ENCODE measurements around the gene DSC1. TPM values are rescaled to one million over a fixed set of nuclear protein-coding genes. Genes with fewer than 3 reads are reported as not detected.

The DSC1 gene
- total RNA-seq, 2 experiments from 2014 or later = 1.6 to 1.7 TPM

GRCh38 chr18:31093880-31094279, 68.8 kb downstream of the DSC1 start:
- Histone ChIP-seq H3K27me3 (ENCODE audit: control insufficient read depth in 1 of 2, insufficient read depth in 2 of 2, low read length in 2 of 2) (no peaks in the 10 kb centered on the region), H3K36me3 (ENCODE audit: insufficient read depth, low read length) (no peaks in the 10 kb centered on the region), H3K27ac (ENCODE audit: low read depth in 1 of 2, low read length in 2 of 2) (no peak overlapping the region), H3K4me3 (ENCODE audit: low read length) (no peak overlapping the region), H3K9me3 (ENCODE audit: control insufficient read depth in 1 of 2, insufficient read depth in 1 of 2, low read length in 2 of 2) (peaks cover 0 to 4% of the 10 kb centered on the region in 2 experiments), H3K4me1 (ENCODE audit: insufficient read depth, low read length) (no peaks in the 10 kb centered on the region)
- Mint-ChIP-seq H3K9me3 (peaks cover 9% of the 10 kb centered on the region), H3K4me1 (ENCODE audit: low read depth) (no peaks in the 10 kb centered on the region), H3K4me3 (no peak overlapping the region), H3K36me3 (ENCODE audit: low read depth) (no peaks in the 10 kb centered on the region), H3K27ac (no peak overlapping the region), H3K27me3 (peaks cover 8% of the 10 kb centered on the region)
- ChIA-PET POLR2A (no interaction called here), CTCF (no interaction called here)
- DNase-seq (no peak), ATAC-seq (ENCODE audit: poor library complexity) (no peak)
- intact Hi-C loops (cut with DNase I, micrococcal nuclease) = no loop called here
- TF ChIP-seq CTCF (IDR thresholded peaks at IDR 0.05) = no peak

GRCh38 chr18:31093294-31093693, 69.4 kb downstream of the DSC1 start:
- no peaks in the 10 kb centered on the region for H3K27me3 ChIP-seq (ENCODE audit: control insufficient read depth in 1 of 2, insufficient read depth in 2 of 2, low read length in 2 of 2)
- Mint-ChIP-seq H3K4me3 (no peak overlapping the region), H3K27me3 (peaks cover 5% of the 10 kb centered on the region), H3K4me1 (ENCODE audit: low read depth) (no peaks in the 10 kb centered on the region), H3K9me3 (peaks cover 7% of the 10 kb centered on the region), H3K36me3 (ENCODE audit: low read depth) (no peaks in the 10 kb centered on the region), H3K27ac (no peak overlapping the region)
- TF ChIP-seq CTCF (IDR thresholded peaks at IDR 0.05) = no peak
- no peaks in the 10 kb centered on the region for H3K36me3 ChIP-seq (ENCODE audit: insufficient read depth, low read length)
- H3K4me3 ChIP-seq (ENCODE audit: low read length) = no peak overlapping the region
- H3K4me1 ChIP-seq (ENCODE audit: insufficient read depth, low read length) = no peaks in the 10 kb centered on the region
- no peak overlapping the region for H3K27ac ChIP-seq (ENCODE audit: low read depth in 1 of 2, low read length in 2 of 2)
- ATAC-seq (ENCODE audit: poor library complexity) = no peak
- CTCF ChIA-PET = no interaction called here
- no peak for DNase-seq
- intact Hi-C loops (cut with DNase I, micrococcal nuclease) = no loop called here
- H3K9me3 ChIP-seq (ENCODE audit: control insufficient read depth in 1 of 2, insufficient read depth in 1 of 2, low read length in 2 of 2) = peaks cover 0 to 4% of the 10 kb centered on the region in 2 experiments
- POLR2A ChIA-PET = no interaction called here

GRCh38 chr18:31091350-31091749, 71.3 kb downstream of the DSC1 start:
- ATAC-seq (ENCODE audit: poor library complexity) (no peak), DNase-seq (no peak)
- ChIA-PET POLR2A (no interaction called here), CTCF (no interaction called here)
- TF ChIP-seq CTCF (IDR thresholded peaks at IDR 0.05) = no peak
- no peak overlapping the region for H3K27ac Mint-ChIP-seq
- Histone ChIP-seq H3K27me3 (ENCODE audit: control insufficient read depth in 1 of 2, insufficient read depth in 2 of 2, low read length in 2 of 2) (no peaks in the 10 kb centered on the region), H3K4me3 (ENCODE audit: low read length) (no peak overlapping the region), H3K27ac (ENCODE audit: low read depth in 1 of 2, low read length in 2 of 2) (no peak overlapping the region), H3K36me3 (ENCODE audit: insufficient read depth, low read length) (no peaks in the 10 kb centered on the region), H3K4me1 (ENCODE audit: insufficient read depth, low read length) (no peaks in the 10 kb centered on the region), H3K9me3 (ENCODE audit: control insufficient read depth in 1 of 2, insufficient read depth in 1 of 2, low read length in 2 of 2) (no peaks in the 10 kb centered on the region)
- no peak overlapping the region for H3K4me3 Mint-ChIP-seq
- H3K27me3 Mint-ChIP-seq = peaks cover 5% of the 10 kb centered on the region
- H3K36me3 Mint-ChIP-seq (ENCODE audit: low read depth) = no peaks in the 10 kb centered on the region
- no peaks in the 10 kb centered on the region for H3K4me1 Mint-ChIP-seq (ENCODE audit: low read depth)
- peaks cover 7% of the 10 kb centered on the region for H3K9me3 Mint-ChIP-seq
- intact Hi-C loops (cut with DNase I, micrococcal nuclease) = no loop called here

Measured in CD4-positive, alpha-beta T cell (primary cell).